Measurements from ENCODE around the gene PCDHA2.
"Not testable (repeated sequence)": the region's sequence is repeated elsewhere in the genome, so short reads cannot be mapped to it uniquely, and the experiment has no call there.

DNA sequence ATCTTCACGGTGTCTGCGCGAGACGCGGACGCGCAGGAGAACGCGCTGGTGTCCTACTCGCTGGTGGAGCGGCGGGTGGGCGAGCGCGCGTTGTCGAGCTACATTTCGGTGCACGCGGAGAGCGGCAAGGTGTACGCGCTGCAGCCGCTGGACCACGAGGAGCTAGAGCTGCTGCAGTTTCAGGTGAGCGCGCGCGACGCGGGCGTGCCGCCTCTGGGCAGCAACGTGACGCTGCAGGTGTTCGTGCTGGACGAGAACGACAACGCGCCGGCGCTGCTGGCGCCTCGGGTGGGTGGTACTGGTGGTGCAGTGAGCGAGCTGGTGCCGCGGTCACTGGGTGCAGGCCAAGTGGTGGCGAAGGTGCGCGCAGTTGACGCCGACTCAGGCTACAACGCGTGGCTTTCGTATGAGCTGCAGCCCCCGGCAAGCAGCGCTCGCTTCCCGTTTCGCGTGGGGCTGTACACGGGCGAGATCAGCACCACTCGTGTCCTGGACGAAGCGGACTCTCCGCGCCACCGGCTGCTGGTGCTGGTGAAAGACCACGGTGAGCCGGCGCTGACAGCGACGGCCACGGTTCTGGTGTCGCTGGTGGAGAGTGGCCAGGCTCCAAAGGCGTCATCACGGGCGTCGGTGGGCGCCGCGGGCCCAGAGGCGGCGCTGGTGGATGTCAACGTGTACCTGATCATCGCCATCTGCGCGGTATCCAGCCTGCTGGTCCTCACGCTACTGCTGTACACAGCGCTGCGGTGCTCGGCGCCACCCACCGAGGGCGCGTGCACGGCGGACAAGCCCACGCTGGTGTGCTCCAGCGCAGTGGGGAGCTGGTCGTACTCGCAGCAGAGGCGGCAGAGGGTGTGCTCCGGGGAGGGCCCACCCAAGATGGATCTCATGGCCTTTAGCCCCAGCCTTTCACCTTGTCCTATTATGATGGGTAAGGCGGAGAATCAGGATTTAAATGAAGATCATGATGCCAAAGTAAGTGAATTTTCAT lies 35.2 kb downstream of the PCDHA2 start:
- TF ChIP-seq, protein P1, sequence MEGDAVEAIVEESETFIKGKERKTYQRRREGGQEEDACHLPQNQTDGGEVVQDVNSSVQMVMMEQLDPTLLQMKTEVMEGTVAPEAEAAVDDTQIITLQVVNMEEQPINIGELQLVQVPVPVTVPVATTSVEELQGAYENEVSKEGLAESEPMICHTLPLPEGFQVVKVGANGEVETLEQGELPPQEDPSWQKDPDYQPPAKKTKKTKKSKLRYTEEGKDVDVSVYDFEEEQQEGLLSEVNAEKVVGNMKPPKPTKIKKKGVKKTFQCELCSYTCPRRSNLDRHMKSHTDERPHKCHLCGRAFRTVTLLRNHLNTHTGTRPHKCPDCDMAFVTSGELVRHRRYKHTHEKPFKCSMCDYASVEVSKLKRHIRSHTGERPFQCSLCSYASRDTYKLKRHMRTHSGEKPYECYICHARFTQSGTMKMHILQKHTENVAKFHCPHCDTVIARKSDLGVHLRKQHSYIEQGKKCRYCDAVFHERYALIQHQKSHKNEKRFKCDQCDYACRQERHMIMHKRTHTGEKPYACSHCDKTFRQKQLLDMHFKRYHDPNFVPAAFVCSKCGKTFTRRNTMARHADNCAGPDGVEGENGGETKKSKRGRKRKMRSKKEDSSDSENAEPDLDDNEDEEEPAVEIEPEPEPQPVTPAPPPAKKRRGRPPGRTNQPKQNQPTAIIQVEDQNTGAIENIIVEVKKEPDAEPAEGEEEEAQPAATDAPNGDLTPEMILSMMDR (IDR thresholded peaks at IDR 0.05; ENCODE audit: poor library complexity, severe bottlenecking): not testable (repeated sequence)
- TF ChIP-seq EZH2 (IDR thresholded peaks at IDR 0.05; ENCODE audit: borderline replicate concordance, insufficient read depth, low read length, poor library complexity, severe bottlenecking); MXI1 (conservative IDR thresholded peaks at IDR 0.05; ENCODE audit: poor library complexity, severe bottlenecking); POLR2AphosphoS5 (IDR thresholded peaks at IDR 0.05): not testable (repeated sequence)

All from neural cell (in vitro differentiated cells).